NCI-H2107 treated with DMSO at 0.1 percent for 48 hours (cell line): ENCODE results near the gene MARK4.
"Not testable (repeated sequence)": the region's sequence is repeated elsewhere in the genome, so short reads cannot be mapped to it uniquely, and the experiment has no call there.

Source experiments
- DNase-seq: peaks from one replicate; lab custom pipeline; 2025; ENCODE audit not compliant: unreplicated experiment; lab: John Stamatoyannopoulos, UW

The MARK4 gene

DNA sequence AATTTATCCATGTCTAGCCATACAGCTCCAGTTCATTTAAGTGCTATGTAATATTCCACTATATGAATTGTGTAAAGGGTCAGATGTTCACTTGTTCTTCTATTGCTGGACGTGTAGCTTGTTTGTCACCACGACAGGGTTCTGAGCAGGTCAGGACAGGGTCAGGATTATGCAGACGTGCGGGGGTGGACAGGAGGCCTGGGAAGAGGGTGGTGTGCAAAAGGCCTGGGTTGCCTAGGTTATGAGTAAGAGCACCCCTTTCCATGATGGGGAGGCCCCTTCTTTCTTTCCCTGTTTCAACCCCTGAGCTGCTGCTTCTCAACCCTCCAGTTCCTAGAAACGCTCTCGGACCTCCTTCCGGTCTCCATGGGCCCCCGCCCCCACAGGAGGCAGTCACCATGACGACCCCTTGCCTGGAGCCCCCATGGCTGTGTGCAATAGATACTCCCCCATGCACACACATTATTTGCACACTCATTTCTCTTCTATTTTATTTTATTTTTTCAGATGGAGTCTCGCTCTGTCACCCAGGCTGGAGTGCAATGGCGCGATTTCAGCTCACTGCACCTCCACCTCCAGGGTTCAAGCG lies 7.8 kb upstream of the MARK4 start:
- DNase-seq: no peak

DNA sequence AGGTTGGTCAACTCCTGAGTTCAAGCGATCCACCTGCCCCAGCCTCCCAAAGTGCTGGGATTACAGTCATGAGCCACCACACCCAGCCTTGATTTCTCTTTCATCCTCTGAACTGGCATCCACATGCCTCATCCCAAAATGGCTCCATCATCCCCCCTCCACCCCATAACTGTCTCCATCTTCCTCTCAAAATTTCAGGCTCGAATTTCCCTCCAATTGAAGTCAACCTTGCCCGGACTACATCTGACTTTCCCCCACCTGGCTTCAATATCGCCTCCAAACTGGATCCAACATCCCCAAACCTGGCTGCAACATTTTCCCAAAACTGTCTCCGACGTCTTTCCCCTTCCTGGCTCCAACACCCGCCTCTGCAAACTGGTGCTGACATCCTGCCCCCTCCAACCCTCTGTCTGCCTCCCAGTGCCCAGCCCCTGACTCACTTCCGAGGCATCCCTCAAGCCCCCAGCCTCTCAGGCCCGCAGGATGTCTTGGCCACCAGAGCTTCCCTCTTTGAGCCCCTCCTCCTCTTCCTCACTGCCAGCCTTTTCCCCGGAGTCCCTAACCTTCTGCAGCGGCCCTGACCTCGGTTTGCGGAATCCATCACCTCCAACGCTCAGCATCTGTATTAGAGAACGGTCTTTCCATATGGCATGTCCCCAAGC lies 6.8 kb upstream of the MARK4 start:
- DNase-seq: no peak

DNA sequence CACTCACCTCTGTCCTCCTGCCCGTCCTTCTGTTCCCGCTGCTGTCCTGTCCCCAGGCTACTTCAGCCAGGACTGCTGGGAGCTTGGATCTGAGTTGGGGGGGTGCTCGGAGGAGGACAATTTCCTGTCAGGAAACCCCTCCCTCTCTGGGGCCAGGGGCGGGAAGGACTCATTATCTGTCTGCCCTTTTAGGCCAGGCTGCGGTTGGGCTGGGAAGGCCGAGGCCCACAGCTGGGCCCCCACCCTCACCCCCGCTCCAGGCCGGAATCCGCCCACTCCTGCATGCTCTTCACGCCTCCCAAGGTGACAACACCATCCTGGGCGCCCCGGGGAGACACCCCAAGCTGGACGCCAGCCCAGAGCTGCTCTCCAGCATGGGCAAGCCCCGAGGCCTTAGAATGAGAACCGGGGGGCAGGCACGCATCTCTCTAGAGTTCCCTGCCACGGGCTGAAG lies 5.7 kb upstream of the MARK4 start, which contains the start of gene EXOC3L2:
Gene EXOC3L2 (minus strand): TSS at position 74 of the 454 bp plus-strand sequence. CDS start 6,362 bp downstream, outside the sequence.
- DNase-seq: no peak

DNA sequence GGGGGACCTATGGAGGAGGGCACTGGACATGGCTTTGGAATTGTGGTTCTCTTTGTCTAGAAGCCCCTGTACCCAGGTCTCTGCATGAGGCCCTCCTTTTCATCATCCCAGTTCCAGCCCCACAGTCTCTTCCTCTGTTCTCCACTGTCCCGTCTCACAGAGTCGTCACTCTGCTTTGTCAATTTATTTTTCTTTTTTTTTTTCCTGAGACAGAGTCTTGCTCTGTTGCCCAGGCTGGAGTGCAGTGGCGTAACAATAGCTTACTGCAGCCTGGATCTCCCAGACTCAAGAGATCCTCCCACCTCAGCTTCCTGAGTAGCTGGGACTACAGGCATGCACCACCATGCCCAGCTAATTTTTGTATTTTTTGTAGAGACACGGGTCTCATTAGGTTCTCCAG lies 5.2 kb upstream of the MARK4 start:
- DNase-seq: no peak

DNA sequence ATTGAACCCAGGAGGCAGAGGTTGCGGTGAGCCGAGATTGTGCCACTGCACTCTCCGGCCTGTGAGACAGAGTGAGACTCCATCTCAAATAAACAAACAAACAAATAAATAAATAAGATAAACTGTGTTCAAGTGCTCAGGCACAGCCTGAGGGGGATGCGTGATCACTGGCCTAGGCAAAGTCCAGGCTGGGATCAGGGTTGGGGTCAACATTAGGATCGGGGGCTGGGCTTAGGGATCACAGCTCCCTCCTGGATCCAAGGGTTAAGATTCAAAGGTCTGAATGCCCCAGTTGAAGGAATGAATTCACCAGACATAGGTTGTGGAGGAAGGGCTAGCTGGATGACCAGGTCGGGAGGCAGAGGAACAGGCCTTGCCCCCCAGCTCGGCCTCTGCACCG lies 3.9 kb upstream of the MARK4 start:
- DNase-seq: no peak

DNA sequence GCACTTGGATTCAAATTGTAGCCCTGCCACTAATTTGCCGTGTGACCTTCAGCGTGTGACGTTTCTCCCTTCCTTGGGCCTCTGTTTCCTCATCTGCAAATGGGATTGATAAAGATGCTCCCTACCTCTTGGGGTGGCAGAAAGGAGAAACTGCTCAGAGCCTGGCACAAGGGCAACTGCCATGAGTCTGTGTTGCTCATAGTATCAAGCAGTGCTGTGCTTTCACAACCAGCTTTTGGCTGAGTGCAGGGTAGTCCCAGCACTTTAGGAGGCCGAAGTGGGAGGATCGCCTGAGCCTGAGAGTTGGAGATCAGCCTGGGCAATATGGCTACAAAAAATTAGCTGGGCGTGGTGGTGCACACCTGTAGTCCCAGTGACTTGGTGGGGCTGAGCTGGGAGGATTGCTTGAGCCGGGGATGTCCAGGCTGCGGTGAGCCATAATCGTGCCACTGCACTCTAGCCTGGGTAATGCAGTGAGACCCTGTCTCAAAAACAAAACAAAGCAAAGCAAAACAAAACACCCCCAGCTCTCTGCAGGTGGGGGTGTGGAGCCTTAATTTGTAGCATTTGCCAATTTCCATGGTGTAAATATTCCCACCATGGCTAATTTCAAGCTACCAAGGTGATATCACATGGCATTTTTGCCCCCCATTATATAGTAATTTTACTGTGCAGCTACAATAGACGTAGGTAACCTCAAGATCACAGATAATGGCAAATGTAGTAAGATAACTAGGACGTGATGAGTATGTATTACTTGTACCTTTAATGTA lies 1.6 kb upstream of the MARK4 start:
- DNase-seq: no peak

DNA sequence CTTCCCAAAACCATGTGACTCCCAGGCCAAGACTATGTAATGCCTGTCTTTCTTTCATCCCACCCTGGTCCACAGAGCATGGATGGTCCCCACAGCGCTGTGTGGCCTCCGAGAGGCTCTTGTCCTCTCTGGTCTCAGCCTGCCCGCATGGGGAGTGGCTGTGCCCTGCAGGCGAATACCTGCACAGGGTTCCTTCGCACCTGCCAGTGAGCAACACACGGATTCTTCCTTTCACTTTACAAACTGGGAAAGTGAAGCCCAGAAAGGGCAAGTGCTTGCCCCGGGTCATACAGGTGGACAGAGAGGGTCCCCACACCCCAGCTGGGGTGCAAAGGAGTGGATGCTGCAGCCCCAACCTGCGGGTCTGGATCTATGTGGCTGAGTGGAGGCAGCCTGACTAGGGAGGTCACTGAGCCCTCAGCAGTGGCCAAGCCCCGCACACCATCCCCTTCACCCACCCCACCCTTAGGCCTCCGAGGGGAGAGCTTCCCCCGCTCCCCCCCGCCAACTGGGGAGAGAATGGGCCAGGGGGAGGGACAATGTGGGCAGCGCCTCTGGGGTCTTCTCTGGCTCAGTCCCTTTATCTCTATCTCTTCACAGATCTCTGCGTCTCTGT lies 747 bp upstream of the MARK4 start:
- DNase-seq: no peak

DNA sequence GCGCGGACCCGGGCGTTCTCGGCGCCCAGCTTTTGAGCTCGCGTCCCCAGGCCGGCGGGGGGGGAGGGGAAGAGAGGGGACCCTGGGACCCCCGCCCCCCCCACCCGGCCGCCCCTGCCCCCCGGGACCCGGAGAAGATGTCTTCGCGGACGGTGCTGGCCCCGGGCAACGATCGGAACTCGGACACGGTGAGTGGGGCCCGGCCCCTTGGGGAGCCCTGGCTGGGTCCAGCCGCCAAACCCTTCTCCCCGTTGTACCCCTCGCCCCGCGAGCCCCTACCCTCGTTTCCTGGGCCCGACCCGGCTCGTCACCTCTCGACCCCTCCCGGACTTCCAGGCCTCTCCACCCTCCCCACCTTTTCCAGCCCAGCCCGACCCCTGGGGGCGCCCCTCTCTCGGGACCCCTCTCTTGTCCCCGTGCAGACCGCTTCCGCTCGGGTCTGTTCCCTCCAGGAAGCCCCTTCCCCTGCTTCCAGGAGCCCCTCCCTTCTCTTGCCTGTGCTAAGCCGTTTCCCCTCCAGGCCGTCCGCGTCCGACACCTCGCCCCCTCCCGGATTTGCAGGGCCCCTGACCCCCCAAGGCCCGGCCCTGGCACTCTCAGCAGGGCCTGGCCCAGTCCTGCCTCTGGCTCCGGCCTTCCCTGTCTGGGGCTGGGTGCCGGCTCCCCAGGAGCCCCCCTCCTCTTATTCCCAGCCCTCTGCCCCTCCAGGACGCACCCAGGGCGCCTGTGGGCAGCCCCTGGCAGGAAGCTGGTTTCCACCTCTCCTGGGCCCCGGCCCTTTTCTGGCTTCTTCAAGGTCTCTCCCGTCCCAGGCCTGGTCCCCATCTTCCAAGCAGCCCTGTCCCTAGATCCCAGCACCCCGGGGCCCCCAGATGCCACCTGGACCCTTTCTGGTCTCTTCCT lies 632 bp downstream of the MARK4 start:
- DNase-seq: no peak

DNA sequence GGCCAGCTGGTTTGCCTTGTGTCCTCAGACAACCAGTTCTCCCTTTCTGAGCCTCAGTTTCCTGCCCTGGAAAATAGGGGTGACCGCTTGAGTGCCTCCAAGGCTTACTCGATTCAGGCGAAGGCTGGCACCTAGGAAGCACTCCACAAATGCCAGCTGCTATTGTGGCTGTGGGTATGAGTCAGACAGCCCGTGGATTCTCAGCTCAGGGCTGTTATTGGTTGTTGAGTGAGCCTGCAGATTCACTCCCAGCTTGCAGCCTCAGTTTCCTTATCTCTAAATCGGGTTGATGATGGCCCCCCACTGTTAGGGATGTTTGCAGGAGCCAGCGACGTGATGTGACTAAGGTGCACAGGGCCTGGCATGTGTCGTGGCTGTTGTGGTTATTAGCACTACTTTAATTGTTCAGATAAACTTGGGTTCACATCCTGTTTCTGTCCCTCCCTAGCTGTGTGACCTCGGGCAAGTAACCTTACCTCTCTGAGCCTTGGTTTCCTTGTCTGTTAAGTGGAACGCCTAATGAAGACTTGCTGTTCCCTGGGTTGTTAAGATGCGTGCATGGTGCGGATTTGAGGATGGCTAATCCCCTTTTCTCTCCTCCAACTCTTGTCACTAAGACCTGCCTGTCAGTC lies 2.4 kb downstream of the MARK4 start:
- no peak for DNase-seq

DNA sequence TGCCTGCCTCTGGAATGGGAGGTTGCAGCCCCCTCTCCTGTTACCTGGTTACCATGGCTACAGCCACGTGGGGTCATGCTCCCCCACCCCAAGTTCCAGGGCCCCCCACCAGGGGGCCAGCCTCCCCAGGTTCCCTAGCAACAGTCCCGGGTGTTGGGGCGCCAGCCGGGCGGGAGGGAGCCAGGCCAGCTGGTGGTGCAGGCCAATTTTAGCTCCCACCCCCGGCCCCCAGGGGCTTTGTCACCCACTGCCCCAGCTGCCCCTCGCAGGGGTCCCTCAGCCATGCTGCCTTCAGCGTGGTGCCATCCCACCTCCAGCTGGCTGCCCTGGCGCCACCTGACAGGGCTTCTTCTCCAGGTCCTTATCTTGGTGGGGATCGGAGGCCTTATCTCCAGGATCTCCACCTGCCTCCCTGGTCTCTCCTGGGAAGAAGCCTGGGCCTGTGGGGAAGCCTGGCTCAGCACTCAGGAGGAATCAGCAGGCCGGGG lies 3.0 kb downstream of the MARK4 start:
- DNase-seq: no peak

DNA sequence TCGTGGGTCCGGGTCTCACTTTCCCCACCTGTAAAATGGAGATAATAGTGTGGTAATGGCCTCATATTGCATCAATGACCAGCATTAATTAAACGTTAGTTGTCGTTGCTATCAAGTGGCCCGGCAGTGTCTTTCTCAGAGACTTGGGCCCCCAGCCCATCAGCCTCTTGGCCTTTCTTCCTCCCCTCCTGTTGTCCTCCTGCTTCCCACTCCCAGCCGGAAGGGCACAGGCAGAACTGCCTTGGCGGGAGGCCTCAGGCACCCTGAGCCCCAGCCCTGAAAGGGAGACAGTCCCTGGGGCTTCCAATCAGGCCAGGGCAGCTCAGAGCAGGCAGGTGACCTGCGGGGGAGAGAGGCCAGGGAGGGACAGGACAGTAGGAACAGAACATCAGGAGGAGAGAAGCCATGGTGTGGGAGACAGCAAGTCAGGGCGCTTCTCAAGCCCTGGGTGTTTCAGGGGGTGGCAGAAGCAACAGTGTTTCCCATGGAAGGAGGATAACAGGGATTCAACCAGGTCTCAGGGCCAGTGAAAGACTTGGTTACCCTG lies 4.6 kb downstream of the MARK4 start:
- no peak for DNase-seq

DNA sequence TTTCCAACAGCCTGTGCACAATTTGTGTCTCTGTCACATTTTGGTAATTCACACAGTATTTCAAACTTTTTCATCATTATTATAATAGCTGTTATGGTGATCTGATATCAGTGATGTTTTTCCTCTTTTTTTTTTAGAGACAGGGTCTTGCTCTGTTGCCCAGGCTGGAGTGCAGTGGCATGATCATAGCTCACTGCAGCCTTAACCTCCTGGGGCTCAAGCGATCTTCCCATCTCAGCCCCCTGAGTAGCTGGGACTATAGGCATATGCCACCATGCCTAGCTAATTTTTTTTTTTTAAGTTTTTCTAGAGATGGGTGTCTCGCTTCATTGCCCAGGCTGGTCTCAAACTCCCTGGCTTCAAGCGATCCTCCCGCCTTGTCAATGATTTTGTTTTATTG lies 5.8 kb downstream of the MARK4 start:
- DNase-seq: no peak

DNA sequence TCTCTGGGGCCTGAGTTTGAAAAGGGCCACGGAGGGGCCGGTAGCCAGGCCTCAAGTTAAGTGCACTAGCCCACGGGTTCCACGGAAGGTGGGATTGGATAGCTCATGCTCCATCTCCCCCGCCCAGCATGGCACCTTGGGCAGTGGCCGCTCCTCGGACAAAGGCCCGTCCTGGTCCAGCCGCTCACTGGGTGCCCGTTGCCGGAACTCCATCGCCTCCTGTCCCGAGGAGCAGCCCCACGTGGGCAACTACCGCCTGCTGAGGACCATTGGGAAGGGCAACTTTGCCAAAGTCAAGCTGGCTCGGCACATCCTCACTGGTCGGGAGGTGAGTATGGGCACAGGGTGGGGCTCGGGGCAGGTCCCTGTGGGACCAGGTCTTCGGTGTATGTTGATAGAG lies 7.8 kb downstream of the MARK4 start:
- DNase-seq: no peak

DNA sequence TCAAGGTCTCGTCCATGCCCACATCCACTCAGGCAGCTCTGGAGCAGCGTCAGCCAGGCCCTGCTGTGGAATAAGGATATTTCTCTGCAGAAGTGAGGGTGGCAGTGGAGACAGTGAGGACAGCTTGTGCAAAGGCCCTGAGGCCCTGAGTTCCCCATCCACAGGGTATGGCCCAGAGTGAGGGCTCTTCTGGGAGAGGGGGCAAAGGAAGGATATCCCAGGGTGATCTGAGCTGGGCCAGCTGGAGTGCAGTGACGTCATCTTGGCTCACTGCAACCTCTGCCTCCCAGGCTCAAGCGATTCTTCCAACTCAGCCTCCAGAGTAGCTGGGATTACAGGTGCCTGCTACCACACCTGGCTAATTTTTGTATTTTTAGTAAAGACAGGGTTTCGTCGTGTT lies 11.5 kb downstream of the MARK4 start:
- no peak for DNase-seq

DNA sequence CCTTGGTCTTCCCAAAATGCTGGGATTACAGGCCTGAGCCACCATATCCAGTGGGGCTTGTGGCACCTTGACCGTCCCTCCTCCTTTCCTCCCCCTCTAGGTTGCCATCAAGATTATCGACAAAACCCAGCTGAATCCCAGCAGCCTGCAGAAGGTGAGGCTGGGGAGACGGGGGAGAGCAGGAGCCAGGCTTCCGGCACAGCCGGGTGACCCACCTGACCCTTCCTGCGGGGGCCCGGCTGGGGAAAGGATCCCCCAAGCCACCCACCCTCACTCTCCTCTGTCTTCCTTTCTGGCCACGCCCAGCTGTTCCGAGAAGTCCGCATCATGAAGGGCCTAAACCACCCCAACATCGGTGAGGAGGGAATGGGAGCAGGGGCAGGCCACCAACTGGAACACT lies 11.9 kb downstream of the MARK4 start:
- DNase-seq: no peak

DNA sequence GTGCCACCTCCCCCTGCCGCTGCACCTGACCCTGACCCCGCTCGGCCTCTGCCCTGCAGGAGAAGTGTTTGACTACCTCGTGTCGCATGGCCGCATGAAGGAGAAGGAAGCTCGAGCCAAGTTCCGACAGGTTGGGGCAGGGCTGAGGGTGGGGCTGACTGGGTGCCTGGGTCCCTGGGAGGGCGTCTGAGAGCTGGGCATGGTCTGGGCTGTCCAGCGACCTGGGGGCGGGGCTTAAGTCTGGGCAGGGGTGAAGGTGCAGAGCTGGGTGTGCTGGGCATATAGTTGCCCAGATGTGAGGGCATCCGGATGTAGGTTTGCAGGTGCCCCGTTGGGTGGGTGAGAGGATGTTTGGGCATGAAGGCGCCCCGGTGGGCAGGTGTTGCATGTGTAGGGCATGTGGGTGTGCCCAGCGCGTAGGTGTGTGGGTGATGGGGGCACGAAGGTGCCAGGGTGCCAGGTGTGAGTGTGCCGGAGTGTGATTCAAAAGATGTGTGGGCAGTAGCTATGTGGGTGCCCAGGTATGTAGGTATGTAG lies 13.8 kb downstream of the MARK4 start:
- no peak for DNase-seq

DNA sequence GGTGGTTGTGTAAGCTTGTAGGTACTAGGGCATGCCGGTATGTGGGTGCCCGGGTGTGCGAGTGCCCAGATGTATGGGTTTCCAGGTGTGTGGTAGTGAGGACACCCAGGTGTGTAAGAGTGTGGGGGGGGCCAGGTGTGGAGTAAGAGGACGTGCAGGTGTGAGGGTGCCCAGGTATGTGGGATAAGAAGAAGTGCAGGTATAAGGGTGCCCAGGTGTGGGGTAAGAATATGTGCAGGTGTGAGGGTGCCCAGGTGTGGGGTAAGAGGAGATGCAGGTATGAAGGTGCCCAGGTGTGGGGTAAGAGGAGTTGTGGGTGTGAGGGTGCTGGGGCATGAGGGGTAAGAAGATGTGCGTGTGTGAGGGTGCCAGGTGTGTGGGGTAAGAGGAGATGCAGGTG lies 14.3 kb downstream of the MARK4 start:
- DNase-seq: no peak

DNA sequence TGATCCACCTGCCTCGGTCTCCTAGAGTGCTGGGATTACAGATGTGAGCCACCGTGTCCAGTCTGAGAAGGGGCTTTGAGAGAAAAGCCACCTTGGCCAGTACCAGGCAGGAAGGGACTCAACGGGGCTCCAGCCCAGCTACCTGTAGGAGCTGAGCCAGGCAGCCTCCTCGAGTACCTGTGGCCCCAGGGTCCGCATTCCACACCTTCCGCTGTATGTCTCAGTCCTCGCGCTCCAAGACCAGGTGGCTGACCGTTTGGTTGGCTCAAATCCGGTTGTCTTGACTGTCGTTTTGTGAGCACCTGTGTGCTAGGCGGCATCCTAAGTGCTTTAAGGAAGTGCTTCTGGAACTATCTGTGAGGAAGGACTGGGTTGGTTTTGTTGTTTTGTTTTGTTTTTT lies 16.2 kb downstream of the MARK4 start:
- DNase-seq: no peak

DNA sequence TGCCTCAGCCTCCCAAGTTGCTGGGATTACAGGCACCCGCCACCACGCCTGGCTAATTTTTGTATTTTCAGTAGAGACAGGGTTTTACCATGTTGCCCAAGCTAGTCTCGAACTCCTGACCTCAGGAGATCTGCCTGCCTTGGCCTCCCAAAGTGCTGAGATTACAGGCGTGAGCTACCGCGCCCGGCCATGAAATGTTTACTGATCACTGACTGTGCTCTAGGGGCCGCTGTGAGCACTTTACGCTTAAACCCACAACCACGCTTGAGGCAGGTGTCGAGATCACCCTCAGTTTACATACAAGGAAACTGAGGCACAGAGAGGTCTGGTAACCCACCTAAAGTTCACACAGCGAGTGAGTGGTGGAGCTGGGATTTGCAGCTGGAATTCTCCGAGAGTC lies 18.9 kb downstream of the MARK4 start:
- DNase-seq: not testable (repeated sequence)
